Choroid plexus epithelial cell (primary cell): ENCODE measurements around the gene DPYD.

Source experiments
- DNase-seq: peaks from one replicate; pipeline ENCODE4 v3.0.0-alpha.2; 2010; ENCODE audit warnings: low read depth
- H3K4me3 ChIP-seq: 2 replicates; pipeline ENCODE4 v1.5.1; 2011; ENCODE audit warnings: low read depth, mild to moderate bottlenecking, control low read depth, low read length, moderate library complexity
- TF ChIP-seq, protein P1 (sequence below): conservative IDR thresholded peaks from 2 replicates; pipeline ENCODE4 v1.5.1; 2011; ENCODE audit warnings: low read depth, mild to moderate bottlenecking, control low read depth, inconsistent platforms, low read length, moderate library complexity

Gene DPYD

DNA sequence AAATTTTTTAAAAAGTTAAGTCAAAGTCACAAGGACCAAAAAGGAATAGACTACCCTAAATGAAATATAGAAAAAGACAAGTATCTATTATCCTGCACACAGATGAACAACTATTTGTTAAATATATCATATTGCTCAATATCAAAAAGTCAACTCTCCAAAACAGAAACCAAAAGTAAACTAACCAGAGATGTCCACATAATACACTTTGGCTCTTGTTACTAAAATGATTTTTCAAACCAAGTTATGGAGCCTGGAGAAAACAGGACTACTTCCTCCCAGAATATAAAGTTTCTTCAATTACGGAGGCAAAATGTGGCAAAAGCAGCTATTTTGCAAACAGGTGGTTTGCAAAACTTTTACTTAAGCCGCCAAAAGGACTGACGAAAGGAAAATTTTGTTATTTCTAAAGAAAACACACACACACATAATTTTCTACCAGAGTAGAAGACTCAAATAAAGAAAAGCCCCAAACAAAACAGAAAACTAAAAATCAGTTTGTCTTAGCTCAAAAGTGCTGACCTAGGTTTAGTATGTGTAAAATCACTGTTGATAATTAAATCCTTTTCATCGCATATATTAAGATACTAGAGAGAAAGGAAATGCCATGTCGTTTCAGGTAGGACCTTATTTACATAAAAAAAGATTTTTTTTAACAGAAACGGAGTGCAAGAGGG is 1.1 kb downstream of the DPYD start:
- DNase-seq, result peak; percentile 69
- TF ChIP-seq, protein P1, sequence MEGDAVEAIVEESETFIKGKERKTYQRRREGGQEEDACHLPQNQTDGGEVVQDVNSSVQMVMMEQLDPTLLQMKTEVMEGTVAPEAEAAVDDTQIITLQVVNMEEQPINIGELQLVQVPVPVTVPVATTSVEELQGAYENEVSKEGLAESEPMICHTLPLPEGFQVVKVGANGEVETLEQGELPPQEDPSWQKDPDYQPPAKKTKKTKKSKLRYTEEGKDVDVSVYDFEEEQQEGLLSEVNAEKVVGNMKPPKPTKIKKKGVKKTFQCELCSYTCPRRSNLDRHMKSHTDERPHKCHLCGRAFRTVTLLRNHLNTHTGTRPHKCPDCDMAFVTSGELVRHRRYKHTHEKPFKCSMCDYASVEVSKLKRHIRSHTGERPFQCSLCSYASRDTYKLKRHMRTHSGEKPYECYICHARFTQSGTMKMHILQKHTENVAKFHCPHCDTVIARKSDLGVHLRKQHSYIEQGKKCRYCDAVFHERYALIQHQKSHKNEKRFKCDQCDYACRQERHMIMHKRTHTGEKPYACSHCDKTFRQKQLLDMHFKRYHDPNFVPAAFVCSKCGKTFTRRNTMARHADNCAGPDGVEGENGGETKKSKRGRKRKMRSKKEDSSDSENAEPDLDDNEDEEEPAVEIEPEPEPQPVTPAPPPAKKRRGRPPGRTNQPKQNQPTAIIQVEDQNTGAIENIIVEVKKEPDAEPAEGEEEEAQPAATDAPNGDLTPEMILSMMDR, result no peak

DNA sequence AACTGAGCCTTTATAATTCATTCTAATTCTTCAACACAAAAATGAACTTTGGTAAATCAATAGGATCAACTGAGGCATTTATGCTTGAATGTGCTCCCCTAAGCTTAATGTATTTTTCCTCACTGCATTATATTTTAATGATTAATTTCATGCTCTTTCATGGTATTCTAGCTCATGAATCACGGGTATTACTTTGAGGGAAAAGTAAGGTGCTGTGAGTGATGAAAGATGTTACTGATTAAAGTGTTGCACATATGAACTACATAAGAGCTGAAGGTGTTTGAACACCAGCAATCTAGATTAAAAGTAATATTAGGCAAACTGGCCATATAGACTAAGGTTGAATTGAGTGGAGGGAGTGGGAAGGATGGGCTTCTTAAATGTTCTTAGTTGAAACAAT is 1.9 kb downstream of the DPYD start:
- no peak for DNase-seq
- TF ChIP-seq, protein P1, result no peak
- H3K4me3 ChIP-seq, result peak overlapping the region; percentile 94

More for the DNA sequence above, 1.1 kb downstream of the DPYD start:
- H3K4me3 ChIP-seq, result peak overlapping the region; percentile 94

DNA sequence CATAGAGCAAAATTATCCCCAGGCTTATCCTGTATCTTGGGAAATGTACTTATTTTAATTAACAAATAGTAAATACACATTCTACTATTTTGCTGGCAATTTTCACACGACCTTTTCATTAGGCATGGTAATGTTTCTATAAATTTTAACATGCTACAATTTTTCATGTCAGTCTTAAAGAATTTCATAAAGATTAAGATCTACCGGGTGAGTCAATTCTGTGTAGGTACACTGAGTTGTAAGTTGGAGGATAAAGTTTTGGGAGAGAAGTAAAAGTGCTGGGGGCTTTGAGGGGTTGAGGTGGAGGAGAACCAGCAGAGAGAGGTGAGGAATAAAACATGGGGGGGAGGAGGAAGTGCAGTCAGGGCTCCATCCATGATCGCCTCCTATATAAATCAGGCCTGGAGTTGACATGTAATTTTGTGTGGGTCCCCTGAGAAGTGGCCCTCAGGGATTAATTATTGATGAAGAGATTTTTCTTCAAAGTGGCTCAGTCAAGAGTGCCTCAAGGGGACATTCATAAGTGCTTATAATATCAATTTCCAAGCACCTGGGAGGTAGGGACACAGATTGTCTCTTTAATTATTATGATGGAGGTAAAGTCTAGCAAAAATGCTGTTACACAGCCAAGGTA is 7.2 kb downstream of the DPYD start:
- TF ChIP-seq, protein P1, result no peak
- DNase-seq, result no peak

DNA sequence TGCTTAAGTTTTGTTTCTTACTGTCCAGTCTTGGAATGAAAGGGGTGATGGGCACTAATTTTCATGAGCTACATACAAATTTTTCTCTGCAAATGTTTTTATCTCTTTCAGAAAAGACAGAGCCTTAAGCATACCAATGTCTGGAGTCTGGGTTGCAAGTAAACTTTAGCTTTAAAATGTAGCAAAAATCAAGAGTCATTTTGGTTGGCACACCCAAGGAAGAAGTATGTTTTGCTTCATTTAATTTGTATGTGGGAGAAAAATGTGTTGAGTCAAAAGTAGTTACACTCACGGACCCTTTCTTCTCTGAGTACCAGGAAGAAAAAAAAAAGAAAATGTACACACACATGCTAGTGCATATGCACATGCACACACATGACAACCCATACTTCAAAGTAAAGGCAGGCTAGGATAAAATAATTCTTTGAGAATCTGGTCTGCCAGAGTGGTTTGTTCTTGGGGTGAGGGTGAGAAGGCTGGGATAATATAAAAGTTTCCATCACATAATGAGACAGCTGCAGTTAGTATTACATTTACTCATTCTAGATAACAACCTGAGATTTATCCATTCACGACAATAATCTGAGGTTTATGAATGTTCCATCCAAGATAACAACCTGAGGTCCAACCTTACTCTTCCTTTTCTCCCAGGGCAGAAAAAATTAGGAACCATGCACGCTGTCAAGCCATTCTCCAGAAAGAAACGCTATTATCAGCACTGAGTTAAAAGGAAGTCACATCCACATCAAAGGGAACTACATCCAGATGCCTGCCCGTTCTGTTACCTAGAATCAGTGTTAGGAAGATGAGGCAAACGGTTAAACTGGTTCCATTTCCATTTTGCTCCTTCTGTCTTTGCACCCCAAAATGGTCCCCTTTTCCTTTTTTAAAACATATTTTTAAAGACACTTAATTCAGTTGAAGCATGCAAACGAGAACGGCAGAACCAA is 9.3 kb downstream of the DPYD start:
- no peak overlapping the region for H3K4me3 ChIP-seq
- no peak for DNase-seq
- TF ChIP-seq, protein P1, result no peak

More for the DNA sequence above, 7.2 kb downstream of the DPYD start:
- H3K4me3 ChIP-seq, result no peak overlapping the region

DNA sequence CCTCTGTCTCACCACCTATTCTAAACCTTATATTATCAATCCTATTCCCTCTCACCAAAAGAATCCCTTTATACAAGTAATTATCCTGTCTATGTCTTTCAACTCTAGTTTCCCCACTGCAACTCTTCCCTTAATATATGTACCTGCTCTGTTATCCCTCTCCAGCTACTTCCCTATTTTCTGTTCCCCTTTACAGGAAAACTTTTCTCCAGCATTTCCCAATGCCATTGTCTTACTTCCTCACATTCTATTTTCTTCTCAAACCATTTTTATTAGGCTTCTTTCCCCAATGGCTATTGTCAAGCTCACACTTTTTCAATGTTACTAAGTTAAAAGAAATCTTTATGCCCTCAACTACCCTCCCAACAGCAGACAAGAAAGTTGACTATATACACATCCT is 11.6 kb downstream of the DPYD start:
- no peak for DNase-seq
- TF ChIP-seq, protein P1, result no peak
- H3K4me3 ChIP-seq, result no peak overlapping the region

DNA sequence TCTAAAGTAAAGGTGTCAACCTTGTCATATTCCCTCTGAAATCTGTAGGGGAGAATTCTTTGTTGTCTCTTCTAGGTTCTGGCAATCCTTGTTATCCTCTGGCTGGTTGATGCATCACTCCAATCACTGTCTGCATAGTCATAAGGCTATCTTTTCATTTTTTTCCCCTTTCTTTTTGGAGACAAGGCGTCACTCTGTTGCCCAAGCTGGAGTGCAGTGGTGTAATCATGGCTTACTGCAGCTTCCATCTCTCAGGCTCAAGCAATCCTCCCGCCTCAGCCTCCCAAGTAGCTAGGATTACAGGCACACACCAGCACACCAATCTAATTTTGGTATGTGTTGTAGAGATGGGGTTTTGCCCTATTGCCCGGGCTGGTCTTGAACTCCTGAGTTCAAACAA is 12.9 kb downstream of the DPYD start:
- TF ChIP-seq, protein P1, result no peak
- no peak overlapping the region for H3K4me3 ChIP-seq
- no peak for DNase-seq
